ENCODE data around the gene MFSD6L. TPM values are rescaled to one million over a fixed set of nuclear protein-coding genes. Genes with fewer than 3 reads are reported as not detected.

Gene MFSD6L
- polyA plus RNA-seq: not detected

- no peak within 1 kb of the TSS for H3K4me3 Mint-ChIP-seq
- H3K27me3 Mint-ChIP-seq: no peaks in the 10 kb centered on the region
- H3K9me3 Mint-ChIP-seq: no peaks in the 10 kb centered on the region
- peak within 1 kb of the TSS in 1 of 3 donors; percentile 62 for H3K27ac Mint-ChIP-seq
- peaks cover 0 to 5% (median 3%) of the 10 kb centered on the region in 3 donors for H3K4me1 Mint-ChIP-seq
- peaks cover 4% of the 10 kb centered on the region for H3K36me3 Mint-ChIP-seq
These were observed at the start of gene MFSD6L for GRCh38 chr17:8798846-8799569. Gene MFSD6L, minus strand, starts transcription at chr17:8799365. Its CDS starts 245 bp downstream, at chr17:8799120.

- H3K27me3 Mint-ChIP-seq: peaks cover 2% of the 10 kb centered on the region
- no peak overlapping the region for H3K4me3 Mint-ChIP-seq
- peaks cover 6% of the 10 kb centered on the region for H3K36me3 Mint-ChIP-seq
- no peak overlapping the region for H3K27ac Mint-ChIP-seq
- H3K4me1 Mint-ChIP-seq: peaks cover 21 to 26% (median 25%) of the 10 kb centered on the region in 3 donors
- H3K9me3 Mint-ChIP-seq: peaks cover 0 to 5% (median 3%) of the 10 kb centered on the region in 3 donors
These were observed 48.7 kb upstream of the MFSD6L start for GRCh38 chr17:8847891-8848290.

GRCh38 chr17:8846768-8847211 lies 47.6 kb upstream of the MFSD6L start:
- Mint-ChIP-seq H3K9me3 (peaks cover 0 to 5% (median 1%) of the 10 kb centered on the region in 3 donors), H3K36me3 (peaks cover 6% of the 10 kb centered on the region), H3K4me3 (no peak overlapping the region), H3K27me3 (peaks cover under 1% of the 10 kb centered on the region), H3K27ac (no peak overlapping the region), H3K4me1 (peaks cover 22 to 28% (median 25%) of the 10 kb centered on the region in 3 donors)

GRCh38 chr17:8844229-8845218 lies 45.4 kb upstream of the MFSD6L start:
- Mint-ChIP-seq H3K27ac (no peak overlapping the region), H3K9me3 (peaks cover 0 to 2% (median 1%) of the 10 kb centered on the region in 3 donors), H3K36me3 (peaks cover 6% of the 10 kb centered on the region), H3K4me1 (peaks cover 16 to 18% (median 18%) of the 10 kb centered on the region in 3 donors), H3K4me3 (peak overlapping the region in 1 of 4 donors; percentile 77), H3K27me3 (no peaks in the 10 kb centered on the region)

GRCh38 chr17:8843344-8843743 lies 44.2 kb upstream of the MFSD6L start:
- H3K4me1 Mint-ChIP-seq: peaks cover 14 to 18% (median 16%) of the 10 kb centered on the region in 3 donors
- peaks cover 6% of the 10 kb centered on the region for H3K36me3 Mint-ChIP-seq
- peak overlapping the region in 3 of 4 donors; percentile 13 to 91 (median 53) for H3K4me3 Mint-ChIP-seq
- H3K27ac Mint-ChIP-seq: peak overlapping the region; percentile 51 to 92 (median 57)
- no peaks in the 10 kb centered on the region for H3K27me3 Mint-ChIP-seq
- peaks cover 0 to 2% (median 1%) of the 10 kb centered on the region in 3 donors for H3K9me3 Mint-ChIP-seq

- Mint-ChIP-seq H3K4me3 (no peak overlapping the region), H3K36me3 (peaks cover 6% of the 10 kb centered on the region), H3K27ac (no peak overlapping the region), H3K9me3 (peaks cover 0 to 2% (median 1%) of the 10 kb centered on the region in 3 donors), H3K4me1 (peaks cover 14 to 18% (median 16%) of the 10 kb centered on the region in 3 donors), H3K27me3 (no peaks in the 10 kb centered on the region)
These were observed 42.7 kb upstream of the MFSD6L start for GRCh38 chr17:8841844-8842243.

GRCh38 chr17:8839410-8839935 lies 40.3 kb upstream of the MFSD6L start:
- H3K9me3 Mint-ChIP-seq: no peaks in the 10 kb centered on the region
- no peak overlapping the region for H3K4me3 Mint-ChIP-seq
- no peak overlapping the region for H3K27ac Mint-ChIP-seq
- peaks cover 2% of the 10 kb centered on the region for H3K36me3 Mint-ChIP-seq
- H3K27me3 Mint-ChIP-seq: no peaks in the 10 kb centered on the region
- H3K4me1 Mint-ChIP-seq: peaks cover 14% of the 10 kb centered on the region in 3 donors

GRCh38 chr17:8838551-8839095 lies 39.5 kb upstream of the MFSD6L start:
- Mint-ChIP-seq H3K4me3 (no peak overlapping the region), H3K27ac (no peak overlapping the region), H3K4me1 (peaks cover 11 to 14% (median 11%) of the 10 kb centered on the region in 3 donors), H3K9me3 (no peaks in the 10 kb centered on the region), H3K36me3 (peaks cover 4% of the 10 kb centered on the region), H3K27me3 (no peaks in the 10 kb centered on the region)

GRCh38 chr17:8837563-8838075 lies 38.5 kb upstream of the MFSD6L start:
- Mint-ChIP-seq H3K27me3 (no peaks in the 10 kb centered on the region), H3K4me1 (peaks cover 4 to 6% (median 4%) of the 10 kb centered on the region in 3 donors), H3K4me3 (no peak overlapping the region), H3K27ac (no peak overlapping the region), H3K9me3 (no peaks in the 10 kb centered on the region), H3K36me3 (peaks cover 4% of the 10 kb centered on the region)

- Mint-ChIP-seq H3K27me3 (no peaks in the 10 kb centered on the region), H3K9me3 (no peaks in the 10 kb centered on the region), H3K4me1 (peaks cover 0 to 2% (median 0%) of the 10 kb centered on the region in 3 donors), H3K36me3 (peaks cover 4% of the 10 kb centered on the region), H3K27ac (no peak overlapping the region), H3K4me3 (no peak overlapping the region)
These were observed 37.8 kb upstream of the MFSD6L start for GRCh38 chr17:8836821-8837562.

- Mint-ChIP-seq H3K4me3 (no peak overlapping the region), H3K9me3 (no peaks in the 10 kb centered on the region), H3K27me3 (no peaks in the 10 kb centered on the region), H3K4me1 (peaks cover 0 to 2% (median 0%) of the 10 kb centered on the region in 3 donors), H3K36me3 (peaks cover 4% of the 10 kb centered on the region), H3K27ac (peak overlapping the region in 1 of 3 donors; percentile 76)
These were observed 36.6 kb upstream of the MFSD6L start for GRCh38 chr17:8835631-8836364.

- H3K9me3 Mint-ChIP-seq: no peaks in the 10 kb centered on the region
- H3K4me3 Mint-ChIP-seq: no peak overlapping the region
- H3K4me1 Mint-ChIP-seq: peaks cover 0 to 2% (median 0%) of the 10 kb centered on the region in 3 donors
- H3K27me3 Mint-ChIP-seq: no peaks in the 10 kb centered on the region
- H3K36me3 Mint-ChIP-seq: peaks cover 4% of the 10 kb centered on the region
- H3K27ac Mint-ChIP-seq: no peak overlapping the region
These were observed 35.9 kb upstream of the MFSD6L start for GRCh38 chr17:8835106-8835505.

GRCh38 chr17:8832711-8833352 lies 33.7 kb upstream of the MFSD6L start:
- Mint-ChIP-seq H3K36me3 (peaks cover 4% of the 10 kb centered on the region), H3K9me3 (no peaks in the 10 kb centered on the region), H3K4me1 (peaks cover 0 to 2% (median 0%) of the 10 kb centered on the region in 3 donors), H3K27ac (no peak overlapping the region), H3K4me3 (no peak overlapping the region), H3K27me3 (no peaks in the 10 kb centered on the region)

Data from IgD-negative memory B cell (primary cell).